ENCODE measurements around the gene COPS8. TPM values are rescaled to one million over a fixed set of nuclear protein-coding genes. Genes with fewer than 3 reads are reported as not detected.

COPS8 gene
- total and polyA plus RNA-seq, 2 donors (not counting 3 experiments of a cell fraction or from before 2014, with no cell fraction given) = 73.6 to 80.7 TPM

DNA sequence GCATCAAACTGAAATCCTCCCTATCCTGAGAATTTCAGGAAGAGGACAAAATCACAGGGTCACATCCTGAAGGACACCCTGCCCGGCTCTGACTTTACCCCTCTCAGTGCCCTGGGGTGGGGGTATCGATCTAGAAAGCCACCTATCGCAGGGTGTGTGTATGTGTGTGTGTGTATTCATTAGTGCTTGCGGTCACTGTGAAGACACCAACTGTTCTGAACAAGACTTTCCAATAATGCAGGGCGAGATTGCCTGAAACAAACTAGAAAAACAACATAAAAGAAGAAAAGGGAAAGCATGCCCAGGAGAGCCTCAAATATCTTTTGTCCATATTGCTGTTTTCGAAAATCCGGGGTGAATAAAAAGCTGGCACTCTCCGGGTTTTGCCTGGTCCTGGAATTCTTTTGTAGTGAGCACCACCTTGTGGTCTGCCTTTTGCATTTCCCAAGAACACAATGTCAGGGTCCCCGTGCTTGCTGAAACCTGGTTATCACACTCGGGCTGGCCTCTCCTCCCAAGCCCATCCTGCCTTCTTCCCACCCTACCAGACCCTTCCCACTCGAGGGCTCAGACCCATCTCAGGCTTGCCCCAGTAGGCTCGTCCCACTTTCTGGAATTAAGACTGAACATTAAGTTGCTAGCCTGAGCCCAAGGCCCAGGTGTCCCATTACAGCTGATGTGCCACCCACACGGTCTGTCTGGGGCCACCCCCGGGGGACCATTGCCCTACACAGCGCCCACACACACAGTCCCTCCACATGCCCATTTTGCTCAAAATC lies 25.0 kb upstream of the COPS8 start:
- peak overlapping the region; percentile 83 for H2AFZ ChIP-seq (ENCODE audit: low read depth, low read length)
- peak; percentile 65 to 67 for TF ChIP-seq CTCF (IDR thresholded peaks at IDR 0.05; ENCODE audit: extremely low read depth in 1 of 2, insufficient read depth in 1 of 2, low read depth in 1 of 2, low read length in 2 of 2)
- no peak for TF ChIP-seq MAX (IDR thresholded peaks at IDR 0.05; ENCODE audit: insufficient read depth, insufficient read length)
- peaks cover 7% of the 10 kb centered on the region for H3K4me1 ChIP-seq (ENCODE audit: control insufficient read depth, extremely low read depth, insufficient read depth, low read length)
- H3K79me2 ChIP-seq (ENCODE audit: control insufficient read depth, insufficient read depth, low read length) = no peaks in the 10 kb centered on the region
- FAIRE-seq (peak; percentile 93), DNase-seq (ENCODE audit: low read depth, low spot score) (peak; percentile 77)
- no peaks in the 10 kb centered on the region for H4K20me1 ChIP-seq (replicated peaks; ENCODE audit: control insufficient read depth, extremely low read depth, insufficient read depth, low read length)
- POLR2A ChIA-PET = no interaction called here
- H3K4me2 ChIP-seq (ENCODE audit: insufficient read depth, low read length) = peak overlapping the region; percentile 53
- H3K9me1 ChIP-seq (replicated peaks; ENCODE audit: control insufficient read depth, extremely low read depth, insufficient read depth, low read length) = no peaks in the 10 kb centered on the region
- H3K36me3 ChIP-seq (ENCODE audit: control insufficient read depth in 2 of 2, extremely low read depth in 1 of 2, insufficient read depth in 2 of 2, low read length in 2 of 2) = no peaks in the 10 kb centered on the region
- no peaks in the 10 kb centered on the region for H3K9me3 ChIP-seq (replicated peaks; ENCODE audit: control insufficient read depth, insufficient read depth, low read length)
- peak overlapping the region; percentile 9 for H3K27ac ChIP-seq (ENCODE audit: insufficient read depth, low read depth, low read length)
- no TSS peak for BruUV-seq (replicated peaks)
- no peaks in the 10 kb centered on the region for H3K27me3 ChIP-seq (ENCODE audit: control insufficient read depth in 2 of 2, insufficient read depth in 2 of 2, low read length in 2 of 2)
- CTCF ChIA-PET = interaction anchor here (0.6 to 7.2 kb wide), 28 partner anchors 8 to 1281 kb away, joined by 3 to 67 read pairs (median 4); partner anchors contain the start of gene ACKR3
- H3K9ac ChIP-seq (replicated peaks; ENCODE audit: extremely low read depth, insufficient read depth, low read length) = peak overlapping the region; percentile 28
- peak overlapping the region in 1 of 3 experiments; percentile 11 for H3K4me3 ChIP-seq (replicated peaks in 1 of 3; ENCODE audit: insufficient read depth in 1 of 3, low read depth in 1 of 3, low read length in 3 of 3)
- dilution Hi-C loops (cut with MboI; ENCODE audit: extremely low pct_ligation_motif_present, low sequenced_read_pairs) = loop anchor here (10.0 kb wide), 1 partner anchor 716 kb away; no protein-coding TSS in a partner anchor
- intact Hi-C loops (cut with micrococcal nuclease) = loop anchor here (1.0 kb wide), 6 partner anchors 33 to 717 kb away; no protein-coding TSS in a partner anchor

DNA sequence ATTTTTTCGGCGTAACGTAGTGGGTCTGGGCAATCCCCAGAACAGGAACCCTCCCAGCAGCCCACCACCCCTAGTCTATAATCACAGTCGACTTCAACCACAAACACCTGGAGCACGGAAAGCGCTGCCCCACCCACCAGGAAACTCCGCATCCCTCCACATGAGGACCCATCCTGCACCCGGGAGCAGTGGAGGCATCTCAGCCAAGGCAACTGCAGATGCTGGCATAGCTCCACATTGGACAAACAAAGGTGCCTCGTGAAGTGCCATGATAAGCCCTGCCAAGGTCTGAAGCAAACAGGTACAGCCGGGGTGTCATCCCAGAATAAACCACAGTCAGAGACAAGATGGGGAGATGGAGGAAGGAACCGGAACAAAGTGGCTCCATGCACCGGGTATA lies 24.3 kb upstream of the COPS8 start:
- no peak overlapping the region for H3K4me2 ChIP-seq (ENCODE audit: insufficient read depth, low read length)
- peaks cover 7% of the 10 kb centered on the region for H3K4me1 ChIP-seq (ENCODE audit: control insufficient read depth, extremely low read depth, insufficient read depth, low read length)
- FAIRE-seq (no peak), DNase-seq (ENCODE audit: low read depth, low spot score) (no peak)
- H2AFZ ChIP-seq (ENCODE audit: low read depth, low read length) = no peak overlapping the region
- ChIA-PET CTCF (interaction anchor here (0.6 to 7.2 kb wide), 26 partner anchors 7 to 1282 kb away, joined by 3 to 67 read pairs (median 5); partner anchors contain the start of gene ACKR3), POLR2A (no interaction called here)
- no peaks in the 10 kb centered on the region for H3K9me1 ChIP-seq (replicated peaks; ENCODE audit: control insufficient read depth, extremely low read depth, insufficient read depth, low read length)
- no peaks in the 10 kb centered on the region for H3K27me3 ChIP-seq (ENCODE audit: control insufficient read depth in 2 of 2, insufficient read depth in 2 of 2, low read length in 2 of 2)
- no TSS peak for BruUV-seq (replicated peaks)
- no peak overlapping the region for H3K9ac ChIP-seq (replicated peaks; ENCODE audit: extremely low read depth, insufficient read depth, low read length)
- TF ChIP-seq MYC (IDR thresholded peaks at IDR 0.05; ENCODE audit: low read depth, low read length) (no peak), GATA2 (IDR thresholded peaks at IDR 0.05; ENCODE audit: insufficient read depth, insufficient read length, low read depth, low read length) (no peak), JUN (IDR thresholded peaks at IDR 0.05; ENCODE audit: borderline replicate concordance, insufficient read depth, insufficient read length, low read depth) (no peak), EZH2 (IDR thresholded peaks at IDR 0.05; ENCODE audit: borderline replicate concordance, low read depth, low read length, severe bottlenecking) (no peak), POLR2A (IDR thresholded peaks at IDR 0.05; ENCODE audit: low read depth, low read length) (no peak), CTCF (IDR thresholded peaks at IDR 0.05; ENCODE audit: extremely low read depth in 1 of 2, insufficient read depth in 1 of 2, low read depth in 1 of 2, low read length in 2 of 2) (no peak), FOS (IDR thresholded peaks at IDR 0.05; ENCODE audit: borderline replicate concordance, insufficient read depth, low read length) (no peak), MAX (IDR thresholded peaks at IDR 0.05; ENCODE audit: insufficient read depth, insufficient read length) (no peak)
- intact Hi-C loops (cut with micrococcal nuclease) = no loop called here
- H3K4me3 ChIP-seq (replicated peaks in 1 of 3; ENCODE audit: insufficient read depth in 1 of 3, low read depth in 1 of 3, low read length in 3 of 3) = no peak overlapping the region
- no peaks in the 10 kb centered on the region for H4K20me1 ChIP-seq (replicated peaks; ENCODE audit: control insufficient read depth, extremely low read depth, insufficient read depth, low read length)
- H3K36me3 ChIP-seq (ENCODE audit: control insufficient read depth in 2 of 2, extremely low read depth in 1 of 2, insufficient read depth in 2 of 2, low read length in 2 of 2) = no peaks in the 10 kb centered on the region
- H3K9me3 ChIP-seq (replicated peaks; ENCODE audit: control insufficient read depth, insufficient read depth, low read length) = no peaks in the 10 kb centered on the region
- H3K79me2 ChIP-seq (ENCODE audit: control insufficient read depth, insufficient read depth, low read length) = no peaks in the 10 kb centered on the region
- no peak overlapping the region for H3K27ac ChIP-seq (ENCODE audit: insufficient read depth, low read depth, low read length)
- dilution Hi-C loops (cut with MboI; ENCODE audit: extremely low pct_ligation_motif_present, low sequenced_read_pairs) = loop anchor here (10.0 kb wide), 1 partner anchor 717 kb away; no protein-coding TSS in a partner anchor
